Measurements from ENCODE around the gene INO80B.

DNA sequence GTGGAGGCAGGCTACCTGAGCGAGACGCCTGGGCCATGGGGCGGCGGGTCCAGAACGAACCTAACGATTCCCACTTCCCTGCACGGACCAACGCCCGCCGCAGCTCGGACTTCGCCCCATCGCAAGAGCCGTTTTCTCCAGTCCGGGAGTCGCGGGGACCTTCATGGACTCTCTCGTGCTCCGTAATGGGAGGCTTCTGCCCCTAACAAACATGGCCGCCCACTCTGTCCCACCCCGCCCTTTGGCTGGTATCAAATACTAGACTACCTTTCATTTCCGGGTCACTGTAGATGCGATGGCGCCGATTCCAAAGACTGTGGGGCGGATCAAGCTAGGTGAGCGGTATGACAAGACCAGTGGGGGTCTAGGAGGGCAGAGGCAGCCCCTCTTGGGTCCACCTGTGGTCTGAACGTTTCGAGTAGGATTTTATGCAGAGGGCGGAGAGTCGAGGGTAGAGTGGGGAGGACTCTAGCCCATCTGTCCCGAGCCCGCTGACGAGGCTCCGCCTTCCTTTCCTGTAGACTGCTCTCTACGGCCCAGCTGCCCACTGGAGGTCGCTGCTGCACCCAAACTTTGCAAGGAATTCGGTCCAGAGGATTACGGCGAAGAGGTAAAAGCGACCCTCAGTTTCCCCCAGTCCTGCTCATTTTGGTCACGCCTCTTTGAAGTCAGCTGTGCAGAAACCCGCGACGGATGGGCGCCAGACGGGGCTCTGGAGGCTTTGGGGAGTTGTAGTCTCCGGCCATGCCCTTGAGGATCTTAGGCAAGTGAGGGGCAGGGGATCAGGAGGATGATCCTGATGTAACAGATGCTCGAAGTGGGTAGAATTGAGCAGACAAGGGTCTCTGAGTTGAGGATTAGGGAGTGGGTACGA, 28.2 kb downstream of the INO80B start, which contains the start of the genes CCDC142 and TTC31:
- TF ChIP-seq, protein P1, sequence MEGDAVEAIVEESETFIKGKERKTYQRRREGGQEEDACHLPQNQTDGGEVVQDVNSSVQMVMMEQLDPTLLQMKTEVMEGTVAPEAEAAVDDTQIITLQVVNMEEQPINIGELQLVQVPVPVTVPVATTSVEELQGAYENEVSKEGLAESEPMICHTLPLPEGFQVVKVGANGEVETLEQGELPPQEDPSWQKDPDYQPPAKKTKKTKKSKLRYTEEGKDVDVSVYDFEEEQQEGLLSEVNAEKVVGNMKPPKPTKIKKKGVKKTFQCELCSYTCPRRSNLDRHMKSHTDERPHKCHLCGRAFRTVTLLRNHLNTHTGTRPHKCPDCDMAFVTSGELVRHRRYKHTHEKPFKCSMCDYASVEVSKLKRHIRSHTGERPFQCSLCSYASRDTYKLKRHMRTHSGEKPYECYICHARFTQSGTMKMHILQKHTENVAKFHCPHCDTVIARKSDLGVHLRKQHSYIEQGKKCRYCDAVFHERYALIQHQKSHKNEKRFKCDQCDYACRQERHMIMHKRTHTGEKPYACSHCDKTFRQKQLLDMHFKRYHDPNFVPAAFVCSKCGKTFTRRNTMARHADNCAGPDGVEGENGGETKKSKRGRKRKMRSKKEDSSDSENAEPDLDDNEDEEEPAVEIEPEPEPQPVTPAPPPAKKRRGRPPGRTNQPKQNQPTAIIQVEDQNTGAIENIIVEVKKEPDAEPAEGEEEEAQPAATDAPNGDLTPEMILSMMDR (conservative IDR thresholded peaks at IDR 0.05): peak; percentile 91
- TF ChIP-seq EZH2 (IDR thresholded peaks at IDR 0.05; ENCODE audit: low read depth): no peak

Measured in PC-9 (cell line).